HG02642 (cell line): ENCODE data around the gene DCDC1.
"Not testable (repeated sequence)": the region's sequence is repeated elsewhere in the genome, so short reads cannot be mapped to it uniquely, and the experiment has no call there.

ENCODE experiments used
- ATAC-seq: cut with Tn5 transposase; IDR thresholded peaks from one replicate; pipeline ENCODE4 v1.9.1; 2021; ENCODE audit warnings: mild to moderate bottlenecking; ENCODE audit not compliant: unreplicated experiment, poor library complexity

The DCDC1 gene

DNA sequence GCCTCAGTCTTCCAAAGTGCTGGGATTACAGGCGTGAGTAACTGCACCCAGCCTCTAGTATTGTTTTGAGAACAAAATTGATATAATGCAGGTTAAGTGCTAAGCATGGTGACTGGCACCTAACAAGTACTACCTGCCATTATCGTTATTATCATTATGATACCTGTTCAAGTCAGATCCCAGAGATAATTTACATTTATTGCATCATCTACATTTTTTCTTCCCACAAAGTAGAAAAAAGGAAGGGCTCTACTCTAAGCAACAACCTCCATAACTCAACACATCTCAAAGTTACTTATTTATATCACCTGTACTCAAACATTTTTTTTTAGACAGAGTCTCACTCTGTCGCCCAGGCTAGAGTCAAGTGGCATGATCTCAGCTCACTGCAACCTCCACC, 42.1 kb downstream of the DCDC1 start:
- no peak for ATAC-seq

DNA sequence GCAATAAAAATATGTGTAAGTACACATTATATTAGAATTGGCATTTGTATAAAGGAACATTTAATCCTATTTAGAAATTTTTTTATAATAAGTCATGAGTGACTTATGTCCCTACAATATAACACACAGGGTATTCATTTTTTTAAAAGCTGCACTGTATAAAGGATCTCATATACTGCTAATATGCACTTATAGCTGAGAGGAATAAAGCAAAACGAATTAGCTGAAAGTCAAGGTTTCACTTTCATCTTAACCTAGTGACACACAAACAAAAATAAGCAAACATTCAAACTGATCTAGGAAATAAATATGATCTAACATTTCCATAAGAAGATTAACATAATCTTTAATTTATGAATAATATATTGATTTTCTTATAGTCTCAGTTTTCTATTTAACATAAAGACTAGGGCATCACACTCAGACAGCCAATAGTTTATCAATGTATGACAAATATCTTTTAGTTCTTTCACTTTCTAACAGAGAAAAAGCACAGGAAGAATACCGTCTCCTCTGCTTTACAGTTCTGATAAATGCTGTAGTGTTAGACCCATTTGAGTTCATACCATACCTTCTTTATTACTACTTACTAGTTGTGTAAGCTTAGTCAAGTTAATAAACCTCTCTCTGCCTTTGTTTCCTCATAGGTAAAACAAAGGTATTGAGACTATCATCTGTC, 42.9 kb downstream of the DCDC1 start:
- ATAC-seq = peak; percentile 51

DNA sequence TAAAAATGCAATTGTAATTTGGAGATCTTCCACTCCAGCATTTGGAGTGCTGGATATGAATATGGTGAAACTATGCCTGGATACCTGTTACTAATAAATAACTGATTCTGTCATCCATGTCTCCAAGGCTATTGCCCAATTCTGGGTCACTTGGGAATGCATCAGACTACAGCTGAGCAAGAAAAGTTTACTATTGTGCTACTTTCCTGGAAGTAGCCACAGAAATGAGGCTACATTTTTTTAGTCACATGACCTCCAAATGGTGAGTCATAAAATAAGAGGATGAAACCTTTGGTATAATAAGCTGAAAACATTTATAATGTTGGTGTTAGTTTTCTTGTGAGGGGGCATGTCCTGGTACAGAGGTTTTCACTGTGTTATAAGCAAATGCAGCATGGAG, 44.4 kb downstream of the DCDC1 start:
- no peak for ATAC-seq

DNA sequence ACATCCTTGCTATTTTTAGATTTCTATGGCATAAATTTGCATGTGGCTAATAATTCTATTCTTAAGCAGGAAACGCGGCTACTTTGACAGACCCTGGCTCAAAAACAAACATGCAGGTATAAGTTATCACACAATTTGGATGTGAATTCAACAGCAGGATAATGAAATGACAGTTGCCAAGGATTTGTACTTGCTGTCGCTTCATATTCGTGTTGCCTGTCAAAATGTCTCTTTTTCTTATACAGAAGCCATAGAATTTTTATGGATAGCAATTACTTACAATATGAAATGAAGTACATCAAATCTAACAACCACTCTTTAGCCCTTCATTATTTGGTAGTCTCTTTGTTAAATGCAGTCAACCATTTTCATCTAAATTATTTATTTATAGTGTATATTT, 46.4 kb downstream of the DCDC1 start:
- no peak for ATAC-seq

DNA sequence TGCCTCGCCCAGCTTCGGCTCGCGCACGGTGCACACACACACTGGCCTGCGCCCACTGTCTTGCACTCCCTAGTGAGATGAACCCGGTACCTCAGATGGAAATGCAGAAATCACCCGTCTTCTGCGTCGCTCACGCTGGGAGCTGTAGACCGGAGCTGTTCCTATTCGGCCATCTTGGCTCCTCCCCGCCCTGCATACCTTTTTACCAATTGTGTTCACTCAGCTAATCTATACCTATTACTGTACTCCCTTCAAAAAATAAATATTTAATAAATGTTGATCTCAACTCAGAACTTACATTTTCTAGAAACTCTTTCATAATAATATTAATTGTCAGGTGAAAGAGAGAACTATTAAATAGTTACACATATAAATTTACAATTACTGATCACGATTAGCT, 48.0 kb downstream of the DCDC1 start:
- ATAC-seq = not testable (repeated sequence)

DNA sequence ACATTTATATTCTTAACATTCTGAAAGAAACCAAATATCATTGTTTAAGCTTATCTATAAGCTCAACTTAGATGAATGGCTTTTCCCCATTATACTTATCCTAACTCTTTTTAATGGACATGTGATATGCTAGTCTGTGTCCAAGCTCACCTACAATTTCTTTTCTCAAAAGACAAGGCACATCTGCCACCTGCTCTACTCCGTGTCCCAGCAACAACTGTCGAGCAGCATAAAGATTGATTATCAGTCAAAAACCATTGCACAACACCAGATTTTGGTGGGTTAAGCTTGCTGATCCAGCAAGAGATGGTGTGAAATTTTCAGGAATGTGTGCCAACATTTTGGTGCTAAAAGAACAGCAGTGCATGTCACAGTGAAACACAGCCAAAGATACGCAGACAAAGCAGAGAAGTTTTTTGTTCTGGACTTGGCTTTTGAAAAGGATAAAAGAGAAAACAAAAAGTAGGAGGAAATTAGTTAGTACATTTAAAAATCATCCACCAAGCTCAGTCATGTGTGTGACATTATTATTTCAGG, 65.8 kb downstream of the DCDC1 start:
- ATAC-seq = no peak

DNA sequence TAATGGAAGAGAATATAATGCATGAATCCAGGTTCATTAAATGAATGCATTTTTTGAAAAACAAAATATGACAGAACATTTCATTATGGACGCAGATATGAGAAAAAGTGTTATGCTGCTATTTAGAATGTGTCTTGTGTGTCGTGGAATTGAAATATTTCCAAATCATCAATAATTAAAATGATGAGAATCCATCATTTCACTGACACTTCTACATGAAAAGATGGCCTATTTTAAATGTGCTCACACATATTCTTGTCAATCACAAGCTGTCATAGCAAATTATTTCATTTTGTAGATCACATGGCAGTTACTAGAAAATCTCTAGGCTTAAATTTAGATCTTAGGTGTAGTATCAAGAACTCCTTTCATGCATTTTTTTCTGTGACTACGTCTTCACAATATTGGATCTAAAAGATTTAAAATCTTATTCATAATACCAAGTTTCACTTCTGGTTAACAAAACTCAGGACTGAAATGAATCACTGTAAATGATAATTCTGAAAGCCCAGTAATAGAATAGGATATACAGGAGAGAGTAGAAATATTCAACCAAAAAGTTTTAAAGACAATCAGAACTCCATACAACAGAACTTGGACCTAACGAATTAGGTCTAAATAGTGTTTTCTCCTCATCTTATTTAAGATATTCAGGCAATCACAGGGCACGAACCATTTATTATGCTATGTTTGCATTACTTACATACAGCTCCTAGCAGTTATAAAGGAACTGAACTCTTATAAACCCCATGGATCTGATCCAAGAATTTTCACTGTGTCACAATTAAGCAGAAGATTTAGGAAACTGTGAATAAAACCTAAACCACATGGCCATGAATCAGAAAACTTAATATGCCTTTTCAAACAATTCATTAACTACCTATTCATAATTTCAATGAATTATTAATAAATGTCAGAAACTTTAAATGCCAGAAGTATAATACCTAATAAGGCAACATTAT, 67.7 kb downstream of the DCDC1 start:
- no peak for ATAC-seq

DNA sequence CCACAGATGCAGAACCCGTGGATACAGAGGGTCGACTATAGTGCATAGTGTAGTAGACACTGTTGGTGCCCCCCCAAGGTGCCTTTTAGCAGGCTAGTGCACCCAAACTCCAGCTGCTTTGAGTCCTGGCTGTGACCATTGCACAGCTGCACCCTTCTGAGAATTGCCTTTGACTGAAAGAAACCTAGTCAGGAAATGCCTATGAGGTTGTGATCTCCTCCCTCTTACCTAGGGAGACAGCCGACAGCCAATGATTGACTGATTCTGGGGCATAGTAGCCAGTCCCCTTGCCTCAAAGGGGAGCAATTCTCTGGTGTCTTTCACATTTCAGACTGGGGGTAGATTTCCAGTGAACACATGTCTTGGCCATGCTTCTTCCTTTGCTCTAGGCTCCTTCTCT, 74.2 kb downstream of the DCDC1 start:
- no peak for ATAC-seq

DNA sequence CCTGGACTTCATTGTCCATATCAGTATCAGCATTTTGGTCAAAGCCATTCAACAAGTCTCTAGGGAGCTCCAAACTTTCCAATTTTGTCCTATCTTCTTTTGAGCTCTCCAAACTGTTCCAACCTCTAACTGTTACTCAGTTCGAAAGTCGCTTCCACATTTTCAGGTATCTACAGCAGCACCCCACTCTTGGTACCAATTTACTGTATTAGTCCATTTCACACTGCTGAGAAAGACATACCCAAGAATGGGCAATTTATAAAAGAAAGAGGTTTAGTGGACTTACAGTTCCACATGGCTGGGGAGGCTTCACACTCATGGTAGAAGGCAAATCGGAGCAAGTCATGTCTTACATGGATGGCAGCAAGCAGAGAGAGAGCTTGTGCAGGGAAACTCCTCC, 96.0 kb downstream of the DCDC1 start:
- ATAC-seq = not testable (repeated sequence)

DNA sequence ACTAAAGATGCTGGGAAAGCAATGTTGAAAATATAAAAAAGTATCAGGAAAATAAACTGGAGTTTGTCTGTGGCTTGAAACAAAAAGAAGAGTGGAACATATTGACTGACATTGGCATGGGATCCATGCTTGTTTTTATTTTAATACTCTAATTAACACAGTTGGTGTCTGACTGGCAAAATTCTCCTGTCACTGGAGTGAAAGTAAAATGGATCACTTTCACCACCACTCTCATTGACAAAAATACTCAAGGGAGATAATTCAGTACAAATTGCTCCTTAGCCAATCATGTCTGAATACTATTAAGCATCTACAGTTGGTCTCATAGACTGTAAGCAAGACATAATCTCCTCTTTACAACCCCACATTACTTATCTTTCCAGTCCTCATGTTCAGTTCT, 101.8 kb downstream of the DCDC1 start:
- ATAC-seq = no peak

DNA sequence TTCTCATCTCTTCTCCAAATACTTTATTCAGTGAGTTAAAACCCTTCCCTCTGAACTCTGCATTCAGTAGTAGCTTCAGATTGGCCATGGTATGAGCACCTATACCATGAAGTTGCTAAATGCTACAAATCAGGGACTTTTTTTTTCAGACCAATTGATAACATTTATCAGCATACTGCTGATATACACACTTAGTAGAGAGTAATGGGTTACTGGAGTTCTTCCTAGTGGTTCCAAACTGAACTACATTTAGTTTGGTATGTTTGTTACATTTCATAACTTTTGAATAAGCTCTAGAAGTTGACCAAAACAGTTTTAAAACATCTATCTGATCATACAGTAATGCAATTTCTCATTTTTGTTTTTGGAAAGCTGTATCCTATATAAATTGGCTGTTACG, 104.7 kb downstream of the DCDC1 start:
- ATAC-seq = no peak

DNA sequence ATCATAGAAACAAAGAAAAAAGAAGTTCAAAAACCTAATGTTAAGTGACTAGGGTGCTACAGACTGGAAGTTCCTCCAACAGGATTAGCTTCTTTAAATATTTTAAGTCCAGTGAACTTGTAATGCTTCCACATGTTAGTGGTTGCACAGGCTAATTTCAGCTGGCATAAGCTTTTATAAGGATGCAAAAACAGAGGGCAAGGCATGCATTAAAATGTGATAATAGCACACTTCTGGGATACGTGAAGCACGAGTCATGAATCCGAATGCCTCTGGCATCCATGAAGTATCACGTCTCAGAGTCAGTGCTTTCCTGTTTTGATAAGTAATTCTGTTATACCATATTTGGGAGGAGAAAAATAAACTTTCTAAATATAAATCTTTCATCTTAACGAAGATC, 106.8 kb downstream of the DCDC1 start:
- ATAC-seq = no peak

DNA sequence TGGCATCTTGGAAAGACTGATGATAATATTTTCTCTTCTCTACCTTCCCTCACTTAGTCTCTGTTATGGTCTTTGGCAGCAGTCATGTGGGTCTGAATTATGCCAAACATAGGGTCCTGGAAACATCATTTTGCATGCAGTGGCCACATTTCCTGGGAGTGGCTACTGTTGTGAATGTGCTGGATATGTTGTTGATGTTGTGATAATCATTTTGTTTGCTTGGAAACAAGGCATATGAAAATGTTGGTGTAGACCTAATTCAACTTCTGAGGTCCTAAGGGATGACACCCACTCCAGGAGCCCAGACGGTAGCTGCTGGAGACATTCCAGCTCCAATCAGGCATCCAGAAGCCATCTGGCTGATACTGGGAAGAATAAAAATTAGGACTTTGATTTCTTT, 109.7 kb downstream of the DCDC1 start:
- ATAC-seq = no peak

DNA sequence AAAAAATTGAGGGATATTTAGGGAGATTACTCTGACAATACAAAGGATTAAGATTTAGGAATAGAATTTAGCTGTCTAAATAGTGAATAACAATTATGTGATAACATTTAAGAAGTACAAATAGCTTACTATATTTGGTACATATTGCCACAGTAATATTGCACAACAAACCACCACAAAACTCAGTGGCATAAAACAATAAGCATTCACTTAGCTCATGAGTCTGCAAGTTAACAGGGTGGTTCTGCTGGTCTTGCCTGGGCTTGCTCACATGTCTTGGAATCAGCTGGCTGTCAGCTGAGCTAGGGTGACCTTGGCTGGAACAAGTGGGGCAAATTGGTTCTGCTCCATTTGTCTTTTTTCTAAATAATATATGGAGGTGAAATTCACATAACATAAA, 115.1 kb downstream of the DCDC1 start:
- ATAC-seq = no peak

DNA sequence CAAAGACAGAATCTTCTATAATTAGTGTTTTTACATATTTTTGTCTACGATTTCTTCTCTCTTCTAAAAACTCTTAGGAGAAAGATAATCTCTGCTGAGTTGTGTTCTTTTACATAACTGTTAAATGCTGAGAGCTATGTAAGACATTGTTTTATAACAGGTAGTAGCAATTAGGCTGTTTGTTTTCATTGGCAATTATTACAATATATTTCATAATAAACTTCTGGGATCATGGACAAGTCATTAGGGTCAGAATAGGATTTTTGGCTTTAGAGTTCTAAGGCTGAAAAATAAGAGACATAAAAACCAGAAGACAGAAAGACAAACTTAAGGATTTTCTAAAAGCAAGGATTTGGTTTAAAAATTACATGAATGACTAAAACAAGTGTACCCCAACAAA, 120.8 kb downstream of the DCDC1 start:
- no peak for ATAC-seq

DNA sequence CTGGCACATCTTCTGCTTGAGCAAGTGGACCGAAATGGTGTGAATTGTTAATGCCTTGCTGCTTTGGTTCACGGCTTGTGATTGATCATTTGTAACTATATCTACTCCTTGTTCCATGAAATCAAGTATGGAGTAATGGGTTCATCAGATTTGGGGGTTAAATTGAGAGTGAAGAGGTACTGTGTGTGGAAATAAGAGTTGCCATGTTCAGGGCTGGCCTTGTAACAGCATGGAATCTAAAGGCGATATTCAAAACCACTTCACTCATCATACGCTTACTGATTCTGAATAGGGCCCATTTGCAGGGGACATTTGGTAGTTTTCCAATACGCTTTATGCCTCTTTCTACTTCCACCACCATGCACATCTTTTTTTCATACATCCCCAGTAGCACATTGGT, 122.2 kb downstream of the DCDC1 start:
- ATAC-seq = no peak

DNA sequence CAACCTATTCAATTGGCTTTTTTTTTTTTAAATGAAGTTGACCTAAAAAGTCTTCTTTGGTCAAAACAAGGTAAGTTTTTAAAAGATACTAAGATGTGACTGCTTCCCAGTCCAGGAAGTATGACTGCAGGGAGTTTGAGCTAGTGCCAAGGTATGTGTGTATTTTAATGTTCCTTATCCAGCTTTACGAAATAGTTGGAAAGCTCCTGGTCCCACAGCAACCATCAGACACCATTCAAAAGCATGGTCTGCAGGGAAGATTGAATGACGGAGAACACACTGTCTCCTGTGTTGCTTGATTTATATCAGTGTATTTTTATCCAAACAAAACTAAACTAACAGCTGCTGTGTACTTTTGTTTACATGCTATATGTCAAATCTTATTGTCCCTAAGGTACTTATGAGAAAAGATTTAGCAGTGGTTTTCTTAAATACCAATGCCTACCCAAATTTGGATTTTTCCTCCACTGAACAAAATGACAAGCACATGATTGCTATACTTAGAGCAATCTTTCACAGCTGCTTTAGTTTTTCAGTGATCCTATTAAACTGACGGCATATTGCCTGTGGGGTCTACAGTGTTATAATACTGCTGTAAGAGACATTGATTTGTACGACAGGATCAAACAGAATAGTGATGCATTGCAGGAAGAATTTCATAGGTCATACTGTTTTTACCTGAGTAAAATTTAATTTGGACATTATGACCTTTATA, 122.9 kb downstream of the DCDC1 start:
- no peak for ATAC-seq

DNA sequence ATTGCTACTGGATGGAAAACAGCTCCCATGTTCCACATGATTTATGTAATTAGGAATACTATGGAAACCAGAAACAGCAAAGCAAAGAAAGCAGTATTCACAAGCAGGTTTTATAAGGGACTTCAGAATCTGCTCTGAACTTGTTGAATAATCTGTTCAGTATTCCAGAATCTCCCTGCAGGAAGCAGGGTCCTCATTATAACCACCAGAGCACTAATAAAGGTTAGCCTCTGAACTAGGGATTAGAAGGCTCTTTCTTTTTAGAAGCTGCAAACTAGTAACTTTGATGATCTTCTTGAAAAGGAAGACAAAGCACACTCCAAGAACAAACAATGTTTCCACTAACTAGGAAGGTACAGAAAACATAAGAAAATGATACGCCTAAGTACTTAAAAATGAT, 125.8 kb downstream of the DCDC1 start:
- no peak for ATAC-seq

DNA sequence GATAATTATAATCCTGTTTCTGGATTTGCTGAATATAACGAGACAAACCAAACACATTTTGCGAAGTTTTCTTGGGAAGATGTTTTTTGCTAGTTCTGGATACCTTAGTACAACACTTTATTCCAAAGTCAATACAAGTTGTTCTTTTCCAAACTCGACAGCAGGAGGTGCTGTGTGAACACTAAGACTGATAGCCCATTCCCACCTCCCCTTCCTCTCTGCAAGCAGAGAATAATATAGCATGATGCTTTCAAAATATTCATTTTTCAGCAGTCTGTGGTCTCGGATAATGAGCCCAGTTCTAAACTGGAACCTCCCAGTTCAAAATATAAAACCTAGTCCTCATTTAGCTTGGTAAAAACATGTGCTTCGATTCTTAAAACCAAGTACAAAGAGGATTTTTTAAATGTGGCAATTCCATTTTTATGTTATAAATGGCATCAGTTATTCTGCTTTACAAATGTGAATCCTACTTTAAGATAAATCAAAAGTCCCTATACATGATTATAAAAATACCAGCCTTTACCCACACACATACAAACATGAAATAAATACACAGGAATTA, 129.1 kb downstream of the DCDC1 start:
- ATAC-seq = peak; percentile 57
